HEK293 (cell line): ENCODE data around the gene RTN1.
"Not testable (repeated sequence)": the region's sequence is repeated elsewhere in the genome, so short reads cannot be mapped to it uniquely, and the experiment has no call there.

ENCODE experiments used
- CTCF ChIA-PET: fragments of 350-600 bp; formaldehyde crosslinking; extraction: SDS; loops from one replicate; lab custom pipeline; 2021; ENCODE audit warnings: antibody characterized with exemption; lab: Yijun Ruan, JAX
- POLR2A ChIA-PET: fragments of 300-600 bp; formaldehyde crosslinking; extraction: SDS; loops from one replicate; lab custom pipeline; 2020; ENCODE audit warnings: antibody characterized with exemption, inconsistent platforms; lab: Yijun Ruan, JAX
- H3K27ac ChIP-seq: fragments of 200-500 bp; sonication (Bioruptor generic); 2 replicates; pipeline ENCODE4 v1.5.1; 2014; ENCODE audit warnings: low read depth, low read length, control low read depth, inconsistent platforms; ENCODE audit errors: extremely low read depth
- H3K36me3 ChIP-seq, 2 experiments: fragments of 200-500 bp in 1 of 2; sonication (Bioruptor generic) in 1 of 2; 1 replicate in 1 of 2; 2 replicates in 1 of 2; pipeline ENCODE4 v1.5.1; 2014 to 2017; ENCODE audit warnings: inconsistent platforms in 2 of 2, low read length in 2 of 2; ENCODE audit not compliant: control insufficient read depth in 2 of 2, insufficient read depth in 1 of 2
- H3K4me1 ChIP-seq: fragments of 200-500 bp; sonication (Bioruptor generic); 2 replicates; pipeline ENCODE4 v1.5.1; 2014; ENCODE audit warnings: mild to moderate bottlenecking, low read length, inconsistent platforms; ENCODE audit not compliant: control insufficient read depth, insufficient read depth
- H3K4me3 ChIP-seq: 2 replicates; pipeline ENCODE4 v1.5.1; 2011; ENCODE audit warnings: low read depth, mild to moderate bottlenecking, control low read depth, low read length, moderate library complexity
- H3K9me3 ChIP-seq: fragments of 200-500 bp; sonication (Bioruptor generic); 2 replicates; pipeline ENCODE4 v1.5.1; 2014; ENCODE audit warnings: low read depth, low read length, inconsistent platforms; ENCODE audit not compliant: control insufficient read depth, insufficient read depth
- BCL11B ChIP-seq: fragments of 450-650 bp; formaldehyde crosslinking; IDR thresholded peaks from 2 replicates; pipeline ENCODE4 v1.5.1; 2016; ENCODE audit warnings: low read depth, missing biosample characterization, missing genetic modification characterization
- HIC1 ChIP-seq: fragments of 450-650 bp; formaldehyde crosslinking; IDR thresholded peaks from 2 replicates; pipeline ENCODE4 v1.5.1; 2016; ENCODE audit warnings: missing biosample characterization, missing genetic modification characterization
- MZF1 ChIP-seq: fragments of 450-650 bp; formaldehyde crosslinking; IDR thresholded peaks from 2 replicates; pipeline ENCODE4 v1.5.1; 2017; ENCODE audit warnings: missing biosample characterization, missing genetic modification characterization, borderline replicate concordance
- REST ChIP-seq: fragments of 450-650 bp; formaldehyde crosslinking; IDR thresholded peaks from 2 replicates; pipeline ENCODE4 v1.5.1; 2016; ENCODE audit warnings: missing biosample characterization, missing genetic modification characterization
- SETDB1 ChIP-seq: IDR thresholded peaks from one replicate; pipeline ENCODE4 v1.6.1; 2017; ENCODE audit warnings: mild to moderate bottlenecking, low read length, moderate library complexity, mixed read lengths; ENCODE audit not compliant: insufficient read length
- TSHZ1 ChIP-seq: fragments of 450-650 bp; formaldehyde crosslinking; IDR thresholded peaks from 2 replicates; pipeline ENCODE4 v1.5.1; 2016; ENCODE audit warnings: missing biosample characterization, missing genetic modification characterization, borderline replicate concordance
- WT1 ChIP-seq: fragments of 450-650 bp; formaldehyde crosslinking; IDR thresholded peaks from 2 replicates; pipeline ENCODE4 v1.5.1; 2016; ENCODE audit warnings: missing biosample characterization, missing genetic modification characterization
- ZNF155 ChIP-seq: fragments of 450-650 bp; formaldehyde crosslinking; IDR thresholded peaks from 2 replicates; pipeline ENCODE4 v1.5.1; 2016; ENCODE audit warnings: missing biosample characterization, missing genetic modification characterization
- ZNF175 ChIP-seq: fragments of 450-650 bp; formaldehyde crosslinking; IDR thresholded peaks from 2 replicates; pipeline ENCODE4 v1.5.1; 2016; ENCODE audit warnings: missing biosample characterization, missing genetic modification characterization
- ZNF24 ChIP-seq: fragments of 450-650 bp; formaldehyde crosslinking; IDR thresholded peaks from 2 replicates; pipeline ENCODE4 v1.5.1; 2016; ENCODE audit warnings: missing biosample characterization, missing genetic modification characterization
- ZNF302 ChIP-seq: fragments of 450-650 bp; formaldehyde crosslinking; IDR thresholded peaks from 2 replicates; pipeline ENCODE4 v1.5.1; 2016; ENCODE audit warnings: missing biosample characterization, missing genetic modification characterization, low read depth
- ZNF362 ChIP-seq: fragments of 450-650 bp; formaldehyde crosslinking; IDR thresholded peaks from 2 replicates; pipeline ENCODE4 v1.5.1; 2016; ENCODE audit warnings: missing biosample characterization, missing genetic modification characterization
- ZNF529 ChIP-seq: fragments of 450-650 bp; formaldehyde crosslinking; IDR thresholded peaks from 2 replicates; pipeline ENCODE4 v1.5.1; 2017; ENCODE audit warnings: missing genetic modification characterization, missing biosample characterization; ENCODE audit not compliant: insufficient replicate concordance
- ZNF555 ChIP-seq: fragments of 450-650 bp; formaldehyde crosslinking; conservative IDR thresholded peaks from 2 replicates; pipeline ENCODE4 v1.5.1; 2017; ENCODE audit warnings: missing biosample characterization, mild to moderate bottlenecking, missing genetic modification characterization, inconsistent platforms
- ZNF621 ChIP-seq: fragments of 450-650 bp; formaldehyde crosslinking; IDR thresholded peaks from 2 replicates; pipeline ENCODE4 v1.5.1; 2017; ENCODE audit warnings: missing biosample characterization, missing genetic modification characterization
- ZNF639 ChIP-seq: fragments of 450-650 bp; formaldehyde crosslinking; IDR thresholded peaks from 2 replicates; pipeline ENCODE4 v1.5.1; 2016; ENCODE audit warnings: missing biosample characterization, missing genetic modification characterization
- ZNF645 ChIP-seq: fragments of 450-650 bp; formaldehyde crosslinking; IDR thresholded peaks from 2 replicates; pipeline ENCODE4; 2016; ENCODE audit warnings: missing biosample characterization, missing genetic modification characterization

The RTN1 gene

GRCh38 chr14:59654131-59654530 lies 216.4 kb downstream of the RTN1 start:
- CTCF ChIA-PET, H3K4me3 ChIP-seq, H3K4me1 ChIP-seq, H3K36me3 ChIP-seq, H3K9me3 ChIP-seq, H3K27ac ChIP-seq, POLR2A ChIA-PET: not testable (repeated sequence)

- H3K9me3 ChIP-seq, H3K27ac ChIP-seq, H3K4me1 ChIP-seq, POLR2A ChIA-PET, H3K4me3 ChIP-seq, H3K36me3 ChIP-seq: not testable (repeated sequence)
- CTCF ChIA-PET: interaction anchor here (1.9 kb wide), 1 partner anchor 14 kb away, joined by 9 read pairs; no protein-coding TSS in a partner anchor
- TF ChIP-seq ZNF529 (peak; percentile 81), SETDB1 (peak; percentile 60)
Observed at GRCh38 chr14:59646832-59647231, 223.7 kb downstream of the RTN1 start.

- no peaks in the 10 kb centered on the region for H3K36me3 ChIP-seq
- ChIA-PET CTCF (no interaction called here), POLR2A (no interaction called here)
- no peaks in the 10 kb centered on the region for H3K9me3 ChIP-seq
- no peaks in the 10 kb centered on the region for H3K4me1 ChIP-seq
- no peak overlapping the region for H3K4me3 ChIP-seq
- no peak overlapping the region for H3K27ac ChIP-seq
- TF ChIP-seq ZNF24 (tag by site-specific recombination) (no peak), ZNF175 (tag by site-specific recombination) (no peak), MZF1 (tag by site-specific recombination) (no peak), BCL11B (tag by site-specific recombination) (no peak), ZNF555 (tag by site-specific recombination) (no peak), ZNF155 (tag by site-specific recombination) (no peak), ZNF621 (no peak), ZNF639 (tag by site-specific recombination) (no peak), ZNF302 (tag by site-specific recombination) (no peak), WT1 (no peak), HIC1 (no peak), ZNF362 (tag by site-specific recombination) (no peak), REST (tag by site-specific recombination) (no peak), ZNF645 (tag by site-specific recombination) (no peak), TSHZ1 (tag by site-specific recombination) (no peak)
Observed at GRCh38 chr14:59638885-59639284, 231.7 kb downstream of the RTN1 start.
